NCI-H187 treated with DMSO at 0.1 percent for 48 hours (cell line): ENCODE data around the gene ZNF516.

Source experiments
- DNase-seq: peaks from one replicate; lab custom pipeline; 2025; lab: John Stamatoyannopoulos, UW

Gene ZNF516

GRCh38 chr18:76467371-76468190 is 27.5 kb downstream of the ZNF516 start:
- no peak for DNase-seq

- no peak for DNase-seq
Observed at GRCh38 chr18:76466410-76466991, 28.5 kb downstream of the ZNF516 start.

- DNase-seq: no peak
Observed at GRCh38 chr18:76465630-76466409, 29.2 kb downstream of the ZNF516 start.

GRCh38 chr18:76464281-76465259 is 30.5 kb downstream of the ZNF516 start:
- no peak for DNase-seq

GRCh38 chr18:76463872-76464271 is 31.2 kb downstream of the ZNF516 start:
- no peak for DNase-seq

GRCh38 chr18:76463358-76463757 is 31.7 kb downstream of the ZNF516 start:
- no peak for DNase-seq

- no peak for DNase-seq
Observed at GRCh38 chr18:76462326-76462694, 32.7 kb downstream of the ZNF516 start.

GRCh38 chr18:76461692-76462325 is 33.2 kb downstream of the ZNF516 start:
- no peak for DNase-seq

GRCh38 chr18:76461148-76461547 is 33.9 kb downstream of the ZNF516 start:
- DNase-seq: no peak

- no peak for DNase-seq
Observed at GRCh38 chr18:76460482-76460881, 34.6 kb downstream of the ZNF516 start.

GRCh38 chr18:76459687-76460350 is 35.2 kb downstream of the ZNF516 start:
- no peak for DNase-seq

GRCh38 chr18:76459312-76459686 is 35.7 kb downstream of the ZNF516 start:
- DNase-seq: no peak

GRCh38 chr18:76458522-76459311 is 36.3 kb downstream of the ZNF516 start:
- no peak for DNase-seq

GRCh38 chr18:76457957-76458356 is 37.1 kb downstream of the ZNF516 start:
- DNase-seq: no peak

- DNase-seq: no peak
Observed at GRCh38 chr18:76457475-76457874, 37.6 kb downstream of the ZNF516 start.

GRCh38 chr18:76456823-76457222 is 38.2 kb downstream of the ZNF516 start:
- no peak for DNase-seq

- DNase-seq: no peak
Observed at GRCh38 chr18:76456018-76456750, 38.9 kb downstream of the ZNF516 start.

- DNase-seq: no peak
Observed at GRCh38 chr18:76455003-76455676, 39.9 kb downstream of the ZNF516 start.

GRCh38 chr18:76454418-76454817 is 40.6 kb downstream of the ZNF516 start:
- DNase-seq: no peak
